NCI-H2029 treated with DMSO at 0.1 percent for 48 hours (cell line): Measurements from ENCODE around the gene NDRG2.
A peak's percentile ranks its signal among the peaks of the same experiment; 100 is the strongest.

Experiments used
- DNase-seq: peaks from one replicate; lab custom pipeline; 2025; lab: John Stamatoyannopoulos, UW

NDRG2 gene

GRCh38 chr14:21024585-21025370, at the start of gene NDRG2:
Gene NDRG2 (minus strand): TSS chr14:21025061. CDS start chr14:21023315, 1,746 bp downstream.
- no peak for DNase-seq

- DNase-seq, result no peak
These were observed 49.1 kb upstream of the NDRG2 start for GRCh38 chr14:21073921-21074320.

- DNase-seq, result no peak
These were observed 48.0 kb upstream of the NDRG2 start for GRCh38 chr14:21072781-21073339.

DNA sequence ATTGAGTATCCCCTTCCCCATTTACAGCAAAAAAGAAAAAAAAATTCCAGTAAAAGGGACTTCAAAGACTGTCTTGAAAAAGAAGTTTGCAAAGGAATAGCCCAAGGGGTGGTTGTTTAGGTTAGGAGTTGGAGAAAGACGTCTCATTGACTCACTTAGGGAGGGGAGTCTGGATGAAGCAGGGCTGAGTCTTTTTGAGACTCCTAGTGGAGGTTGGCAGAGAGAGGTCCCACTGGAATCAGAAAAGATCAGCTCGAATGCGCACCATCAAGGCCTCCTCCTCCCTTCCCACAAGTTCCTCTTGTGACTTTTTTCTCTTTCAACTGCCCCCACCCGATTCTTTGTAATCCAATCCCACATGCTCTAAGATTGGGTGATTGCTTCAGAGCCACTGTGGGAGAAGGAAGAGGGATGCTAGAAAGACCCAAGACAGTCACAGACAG, 47.2 kb upstream of the NDRG2 start:
- no peak for DNase-seq

DNA sequence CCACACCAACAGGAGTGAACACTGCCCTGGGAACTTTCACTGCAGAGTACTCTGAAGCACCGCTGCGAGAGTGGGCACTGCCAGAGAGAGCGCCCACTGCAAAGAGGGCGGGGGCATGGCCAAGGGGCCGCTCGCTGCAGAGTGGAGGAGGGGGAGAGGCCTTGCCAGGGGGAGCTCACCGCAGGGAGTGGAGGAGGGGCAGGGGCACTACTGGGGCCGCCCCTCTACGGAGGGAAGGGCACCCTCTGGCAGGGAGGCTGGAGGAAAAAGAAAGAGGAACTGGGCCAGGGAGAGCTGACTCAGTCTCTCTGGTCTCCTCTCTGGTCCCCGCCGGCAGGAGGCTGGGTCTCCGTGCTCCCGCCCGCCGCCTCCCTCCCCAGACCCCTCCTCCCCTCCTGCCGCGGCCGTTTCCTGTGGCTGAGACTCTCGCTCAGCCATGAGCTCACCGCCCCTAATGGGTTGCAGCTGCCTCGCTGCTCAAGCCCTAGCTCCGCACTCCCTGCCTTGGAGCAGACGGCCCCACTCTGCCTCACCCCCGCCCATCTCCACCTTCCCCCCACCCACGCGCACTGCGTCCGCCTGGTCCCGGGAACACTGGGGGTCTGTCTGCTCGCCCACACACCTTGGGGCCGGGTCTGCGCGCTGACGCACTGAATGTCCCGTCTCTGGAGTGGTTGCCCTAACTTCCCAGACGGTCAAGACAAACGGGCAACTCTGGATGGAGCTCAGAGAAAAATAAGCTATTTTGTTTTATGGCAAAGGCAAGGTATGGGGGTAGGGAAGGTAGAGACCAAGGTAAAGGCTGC, 46.6 kb upstream of the NDRG2 start:
- DNase-seq, result peak; percentile 17

GRCh38 chr14:21070610-21071224, 45.9 kb upstream of the NDRG2 start:
- peak; percentile 22 for DNase-seq

DNA sequence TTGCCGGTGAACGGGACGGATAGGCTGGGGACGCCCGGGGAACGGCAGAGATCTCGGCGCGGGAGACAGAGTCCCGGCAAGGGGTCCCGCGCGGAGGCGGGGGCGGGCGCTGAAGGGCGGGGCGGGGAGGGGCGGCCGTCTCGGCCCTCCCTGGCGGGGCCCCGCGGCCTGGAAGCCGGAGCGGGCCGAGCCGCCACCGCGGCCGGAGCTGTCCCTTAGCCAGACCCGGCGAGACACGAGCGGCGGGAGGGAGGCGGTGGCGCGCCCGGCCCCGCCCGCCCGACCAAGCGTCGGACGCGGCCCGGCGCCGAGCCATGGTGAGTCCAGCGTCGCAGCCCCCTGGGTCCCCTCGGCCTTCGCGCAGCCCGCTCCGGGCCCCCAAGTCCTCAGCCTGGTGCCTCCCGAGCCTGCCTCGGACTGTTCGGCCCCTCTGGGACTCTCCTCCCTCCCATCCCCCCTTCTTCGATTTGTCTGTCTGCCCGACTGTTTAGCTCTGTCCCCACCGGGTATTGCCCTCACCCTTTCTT, 45.3 kb upstream of the NDRG2 start, which contains the start of gene ARHGEF40:
ARHGEF40 (plus strand) TSS at position 222 of the 527 bp plus-strand sequence; CDS start at position 315, 93 bp downstream.
- DNase-seq, result no peak

DNA sequence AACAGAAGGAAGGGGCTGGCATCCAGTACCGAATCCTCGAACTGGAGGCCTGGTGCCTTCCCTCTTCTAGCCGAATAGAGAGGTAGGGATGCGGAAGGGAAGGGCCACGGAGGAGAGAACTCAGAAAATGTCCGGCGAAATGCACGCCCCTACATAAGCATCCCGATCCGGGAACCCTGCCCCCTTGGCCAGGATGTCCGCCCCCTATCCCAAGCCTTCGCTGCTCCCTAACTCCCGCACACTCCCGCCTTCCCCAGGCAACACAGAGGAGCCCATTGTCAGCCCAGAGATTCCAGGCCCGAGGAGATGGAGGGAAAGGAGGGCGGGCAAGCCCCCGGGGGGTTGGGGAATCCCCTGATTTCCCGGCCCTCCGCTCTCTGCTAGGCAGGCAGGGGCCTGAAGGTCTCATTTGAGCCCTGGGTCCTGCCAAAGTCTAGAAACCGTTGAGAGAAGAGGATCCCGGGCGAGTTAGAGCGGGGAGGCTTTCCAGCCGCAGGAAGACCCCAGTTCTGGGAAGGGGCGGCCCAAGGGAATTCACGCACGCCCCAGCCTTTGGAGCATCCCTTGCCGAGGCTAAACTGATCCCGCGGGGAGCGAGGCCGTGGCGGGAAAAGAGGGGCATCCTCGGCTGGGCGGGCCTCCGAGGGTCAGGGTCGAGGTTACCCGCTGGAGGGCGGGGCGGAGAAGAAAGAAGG, 44.7 kb upstream of the NDRG2 start:
- no peak for DNase-seq

DNA sequence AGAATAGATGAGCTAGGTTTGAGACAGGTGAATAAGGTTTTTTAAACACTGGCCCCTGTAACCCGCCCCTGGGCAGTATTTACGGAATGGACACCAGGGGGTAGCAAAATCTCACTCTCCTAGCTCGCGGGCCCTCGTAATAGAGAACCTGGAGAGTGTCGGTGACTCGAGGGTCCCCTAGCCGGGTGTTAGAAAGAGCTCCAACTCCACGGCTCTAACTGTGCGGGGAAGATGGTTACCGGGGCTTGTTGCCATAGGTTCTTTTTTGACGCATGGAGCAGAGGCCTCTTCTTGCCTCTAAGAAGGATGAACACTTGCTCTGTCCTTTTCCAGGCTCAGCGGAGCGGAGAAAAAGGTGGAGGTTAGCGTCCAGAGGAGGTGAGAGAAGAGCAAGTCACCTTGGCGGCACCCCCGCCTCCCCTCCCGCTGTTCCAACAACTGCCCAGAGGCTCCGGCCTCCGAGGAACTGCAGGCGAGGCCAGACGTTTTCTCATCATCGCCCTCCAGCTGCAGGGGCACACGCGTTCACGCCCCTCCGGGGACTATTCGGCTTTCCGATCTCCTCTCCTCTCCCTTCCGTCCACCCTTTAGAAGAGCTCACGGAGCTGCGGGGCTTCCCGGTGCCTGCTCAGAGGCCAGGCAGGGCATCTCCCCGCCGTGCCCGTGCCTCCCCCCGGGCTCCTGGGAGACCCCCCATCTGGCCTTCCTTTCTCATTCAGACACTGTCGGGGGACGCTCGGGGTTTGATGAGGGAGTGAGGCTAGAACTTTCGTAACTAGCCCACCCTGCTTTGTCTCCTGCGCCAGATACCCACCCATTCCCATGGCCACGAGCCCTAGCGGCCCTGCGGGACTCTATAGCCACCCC, 43.9 kb upstream of the NDRG2 start:
- peak; percentile 49 for DNase-seq

DNA sequence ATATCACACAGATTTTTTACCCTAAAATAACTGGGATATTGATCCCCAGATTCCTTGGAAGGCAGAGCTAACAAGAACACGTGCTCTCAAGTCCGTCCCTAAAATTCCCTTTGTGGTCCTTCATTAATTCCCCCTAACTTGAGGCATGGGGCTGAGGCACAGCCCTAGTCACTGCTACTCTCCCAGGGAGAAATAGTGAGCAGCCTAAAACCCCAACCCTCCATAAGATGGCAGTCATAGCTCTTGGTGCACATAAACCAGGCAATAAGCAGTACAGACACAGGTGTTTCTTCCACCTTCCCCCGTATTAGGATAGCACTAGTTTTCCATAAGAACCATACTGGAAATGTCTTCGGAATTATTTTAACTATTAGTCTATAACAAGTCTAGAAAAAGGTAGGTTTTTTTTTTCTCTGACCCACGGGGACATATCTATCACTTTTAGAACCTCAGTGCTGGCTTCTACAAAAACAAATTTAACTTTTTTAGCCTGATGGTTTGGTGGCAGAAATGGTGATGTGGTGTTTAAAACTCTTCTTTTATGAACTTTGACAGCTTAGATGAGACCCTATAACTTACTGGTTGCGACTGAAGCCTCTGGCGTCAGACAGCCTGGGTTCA, 42.1 kb upstream of the NDRG2 start:
- no peak for DNase-seq

DNA sequence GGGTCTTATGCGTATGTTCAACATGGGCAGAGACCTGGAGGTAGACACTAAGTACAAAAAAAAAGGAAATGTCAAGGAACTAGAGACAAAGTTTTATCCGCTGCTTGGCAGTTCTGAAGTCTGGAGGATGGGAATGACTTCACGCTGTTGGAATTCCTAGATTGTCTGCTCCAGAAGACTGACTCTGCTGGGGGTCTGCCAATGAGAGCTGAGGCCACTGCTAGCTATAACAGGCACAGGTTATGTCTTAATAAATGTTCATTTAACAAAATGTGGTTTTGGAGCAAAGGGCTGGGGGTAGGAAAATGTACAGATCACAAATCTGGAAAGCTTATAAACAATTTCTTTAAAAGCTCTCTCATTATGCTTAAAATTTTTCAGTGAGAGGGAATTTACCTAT, 38.6 kb upstream of the NDRG2 start:
- no peak for DNase-seq

GRCh38 chr14:21061347-21061668, 36.4 kb upstream of the NDRG2 start:
- DNase-seq, result no peak

DNA sequence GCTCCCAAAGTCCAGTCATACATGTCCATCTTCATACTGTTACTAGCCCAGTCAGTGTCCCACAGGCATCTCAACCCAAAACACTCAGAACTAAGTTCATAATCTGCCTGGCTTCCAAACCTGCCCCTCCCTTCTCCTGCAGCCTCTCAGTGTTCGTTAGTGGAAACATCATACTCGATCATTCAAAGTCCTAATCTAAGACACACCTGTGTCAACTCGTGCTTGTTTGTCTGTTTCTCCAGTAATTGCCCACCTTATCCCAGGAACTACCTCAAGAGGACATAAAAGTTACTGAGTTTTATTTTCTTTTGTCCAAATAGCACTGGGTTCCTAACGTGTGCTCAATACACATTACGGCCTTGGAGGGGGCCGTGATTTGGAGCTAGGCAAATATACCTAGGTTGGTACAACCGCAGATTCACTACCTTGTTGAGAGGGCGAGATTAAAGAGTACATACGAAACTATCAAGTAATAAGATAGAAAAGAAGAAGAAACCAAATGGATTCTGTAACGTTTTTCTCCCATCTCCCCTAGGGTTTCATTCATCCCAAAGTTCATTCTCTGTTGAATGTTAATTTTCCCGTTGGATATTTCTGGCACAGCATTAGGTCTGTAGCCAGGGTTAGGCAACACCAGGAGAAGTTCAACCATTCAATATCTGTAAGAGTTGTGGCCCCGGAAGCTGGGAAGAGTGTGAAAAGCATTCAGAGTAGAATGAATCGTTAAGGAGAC, 35.9 kb upstream of the NDRG2 start:
- no peak for DNase-seq

- DNase-seq, result no peak
These were observed 35.2 kb upstream of the NDRG2 start for GRCh38 chr14:21059842-21060613.

DNA sequence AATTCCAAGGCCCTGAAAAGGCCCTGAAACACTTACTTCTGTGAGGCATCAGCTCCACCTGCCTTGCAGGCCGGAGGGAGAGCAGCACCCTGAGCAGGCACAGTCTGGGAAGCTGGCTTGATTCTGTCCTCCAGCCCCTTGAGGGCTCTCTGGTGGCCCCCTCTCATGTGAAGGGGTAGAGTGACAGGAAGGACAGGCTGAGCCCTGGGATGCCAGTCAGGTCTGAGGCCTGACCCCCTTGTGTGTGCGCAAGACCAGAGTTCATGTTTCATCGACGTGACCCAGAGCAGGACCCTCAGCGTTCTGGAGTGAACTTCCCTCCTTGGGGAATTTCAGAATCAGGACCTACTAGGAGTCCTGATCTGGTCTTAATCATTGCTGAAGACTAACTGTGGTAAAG, 34.0 kb upstream of the NDRG2 start:
- no peak for DNase-seq

DNA sequence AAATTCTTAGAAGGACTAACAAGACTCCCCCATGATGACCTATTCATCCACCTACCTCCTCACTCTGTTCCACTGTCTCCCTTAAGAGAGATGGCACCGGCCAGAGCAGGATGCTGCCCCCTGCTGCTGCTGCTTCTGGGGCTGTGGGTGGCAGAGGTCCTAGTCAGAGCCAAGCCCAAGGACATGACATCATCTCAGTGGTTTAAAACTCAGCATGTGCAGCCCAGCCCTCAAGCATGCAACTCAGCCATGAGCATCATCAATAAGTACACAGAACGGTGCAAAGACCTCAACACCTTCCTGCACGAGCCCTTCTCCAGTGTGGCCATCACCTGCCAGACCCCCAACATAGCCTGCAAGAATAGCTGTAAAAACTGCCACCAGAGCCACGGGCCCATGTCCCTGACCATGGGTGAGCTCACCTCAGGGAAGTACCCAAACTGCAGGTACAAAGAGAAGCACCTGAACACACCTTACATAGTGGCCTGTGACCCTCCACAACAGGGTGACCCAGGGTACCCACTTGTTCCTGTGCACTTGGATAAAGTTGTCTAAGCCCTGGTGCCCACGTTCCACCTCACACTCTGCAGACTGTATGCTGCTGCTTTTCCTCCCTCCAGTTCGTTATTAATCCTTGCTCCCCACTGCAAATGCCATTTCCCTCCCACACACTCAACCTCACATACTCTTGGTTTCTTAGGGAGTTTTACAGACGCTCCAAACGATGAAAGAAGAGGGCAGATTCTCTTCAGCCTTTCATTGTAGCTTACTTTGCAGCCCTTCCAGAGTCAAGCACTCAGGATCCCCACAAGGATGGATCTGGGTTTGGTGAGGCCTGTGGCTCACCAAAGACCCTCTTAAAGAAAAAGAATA, 33.2 kb upstream of the NDRG2 start, which contains the start of gene RNASE8:
RNASE8 (plus strand) TSS at position 20 of the 873 bp plus-strand sequence; CDS start at position 91, 71 bp downstream.
- no peak for DNase-seq

- no peak for DNase-seq
These were observed 31.8 kb upstream of the NDRG2 start for GRCh38 chr14:21056520-21057163.
